GM20000 (cell line): Measurements from ENCODE around the gene PCARE.

Experiments used
- DNase-seq: peaks from one replicate; pipeline ENCODE4 v3.0.0; 2012; ENCODE audit warnings: low spot score
- TF ChIP-seq, protein P1 (sequence below): IDR thresholded peaks from 2 replicates; pipeline ENCODE4 v1.5.1; 2012; ENCODE audit warnings: mild to moderate bottlenecking, control low read depth; ENCODE audit errors: extremely low read depth, missing control alignments

PCARE gene

DNA sequence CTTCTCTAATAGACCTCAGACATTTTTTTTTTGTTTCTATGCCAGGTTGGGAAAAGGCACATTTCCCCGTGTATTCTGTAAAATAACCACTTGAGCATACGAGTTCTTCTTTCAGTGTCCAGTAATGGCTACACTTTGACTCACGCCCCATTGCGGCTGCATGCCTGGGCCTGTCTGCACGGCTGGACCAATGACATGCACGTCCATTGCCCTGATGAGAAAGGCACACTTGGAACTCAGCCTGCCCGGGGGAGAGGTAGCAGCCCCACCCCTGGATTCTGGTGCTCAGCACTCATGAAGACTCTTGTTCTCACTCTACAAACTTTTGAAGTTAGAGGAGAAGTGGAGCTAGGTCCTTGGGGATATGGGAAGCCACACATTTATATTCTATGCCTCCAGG, 5.8 kb downstream of the PCARE start:
- DNase-seq, result no peak
- TF ChIP-seq, protein P1, sequence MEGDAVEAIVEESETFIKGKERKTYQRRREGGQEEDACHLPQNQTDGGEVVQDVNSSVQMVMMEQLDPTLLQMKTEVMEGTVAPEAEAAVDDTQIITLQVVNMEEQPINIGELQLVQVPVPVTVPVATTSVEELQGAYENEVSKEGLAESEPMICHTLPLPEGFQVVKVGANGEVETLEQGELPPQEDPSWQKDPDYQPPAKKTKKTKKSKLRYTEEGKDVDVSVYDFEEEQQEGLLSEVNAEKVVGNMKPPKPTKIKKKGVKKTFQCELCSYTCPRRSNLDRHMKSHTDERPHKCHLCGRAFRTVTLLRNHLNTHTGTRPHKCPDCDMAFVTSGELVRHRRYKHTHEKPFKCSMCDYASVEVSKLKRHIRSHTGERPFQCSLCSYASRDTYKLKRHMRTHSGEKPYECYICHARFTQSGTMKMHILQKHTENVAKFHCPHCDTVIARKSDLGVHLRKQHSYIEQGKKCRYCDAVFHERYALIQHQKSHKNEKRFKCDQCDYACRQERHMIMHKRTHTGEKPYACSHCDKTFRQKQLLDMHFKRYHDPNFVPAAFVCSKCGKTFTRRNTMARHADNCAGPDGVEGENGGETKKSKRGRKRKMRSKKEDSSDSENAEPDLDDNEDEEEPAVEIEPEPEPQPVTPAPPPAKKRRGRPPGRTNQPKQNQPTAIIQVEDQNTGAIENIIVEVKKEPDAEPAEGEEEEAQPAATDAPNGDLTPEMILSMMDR, result no peak

DNA sequence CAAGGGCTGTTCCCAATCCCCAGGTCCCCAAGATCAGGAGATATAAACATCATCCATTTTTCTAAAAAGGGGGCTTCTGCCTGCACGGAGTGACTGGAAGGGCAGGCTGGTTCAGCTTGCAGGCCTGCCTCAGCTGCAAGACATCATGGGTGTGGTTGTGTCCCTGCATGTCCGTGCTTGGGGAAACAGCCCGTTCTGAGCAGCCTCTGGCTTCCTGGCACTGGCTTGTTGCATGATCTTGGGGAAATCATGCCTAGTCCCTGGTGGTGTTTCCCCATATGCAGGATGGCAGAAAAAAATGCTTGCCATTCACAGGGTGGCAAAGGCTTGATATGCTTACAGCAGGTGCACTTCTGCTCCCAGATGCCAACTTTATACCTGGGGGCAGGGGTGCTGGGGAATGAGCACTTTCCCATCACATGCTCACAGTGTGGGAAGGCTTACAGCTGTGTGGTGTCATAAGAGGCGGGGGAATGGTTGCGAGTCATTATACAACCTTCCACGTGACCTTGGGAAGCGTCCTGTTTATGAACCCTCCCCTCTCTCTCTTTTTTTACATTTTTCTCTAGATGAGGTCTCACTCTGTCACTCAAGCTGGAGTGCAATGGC, 7.2 kb downstream of the PCARE start:
- DNase-seq, result no peak
- TF ChIP-seq, protein P1, result no peak

DNA sequence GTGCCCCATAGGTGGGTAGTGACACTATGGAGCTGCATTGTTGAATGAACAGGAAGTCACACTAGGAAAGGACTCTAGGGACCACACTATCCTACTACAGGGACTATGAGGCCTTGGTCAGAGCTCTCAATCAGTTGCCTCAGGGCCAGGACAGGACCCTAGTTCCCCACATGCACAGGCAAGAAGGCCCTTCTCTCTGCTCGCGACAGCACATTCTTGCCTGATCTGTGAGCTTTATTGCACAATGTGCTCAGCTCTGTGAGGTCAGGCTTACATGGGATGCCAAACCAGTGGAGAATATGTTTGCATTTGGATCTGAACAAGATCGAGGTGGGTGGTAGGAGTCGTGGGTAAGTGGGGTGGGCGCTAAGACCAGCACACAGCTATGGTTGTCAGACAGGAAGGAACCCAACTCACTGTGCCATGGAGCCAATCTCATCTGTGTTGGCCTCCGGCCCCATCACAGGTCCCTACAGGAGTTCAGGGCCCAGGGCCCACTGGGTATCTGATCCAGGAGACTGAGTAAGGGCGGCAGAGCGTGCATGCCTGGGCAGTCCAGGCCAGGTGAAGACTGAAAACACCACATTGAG, 8.0 kb downstream of the PCARE start:
- DNase-seq, result no peak
- TF ChIP-seq, protein P1, result no peak

DNA sequence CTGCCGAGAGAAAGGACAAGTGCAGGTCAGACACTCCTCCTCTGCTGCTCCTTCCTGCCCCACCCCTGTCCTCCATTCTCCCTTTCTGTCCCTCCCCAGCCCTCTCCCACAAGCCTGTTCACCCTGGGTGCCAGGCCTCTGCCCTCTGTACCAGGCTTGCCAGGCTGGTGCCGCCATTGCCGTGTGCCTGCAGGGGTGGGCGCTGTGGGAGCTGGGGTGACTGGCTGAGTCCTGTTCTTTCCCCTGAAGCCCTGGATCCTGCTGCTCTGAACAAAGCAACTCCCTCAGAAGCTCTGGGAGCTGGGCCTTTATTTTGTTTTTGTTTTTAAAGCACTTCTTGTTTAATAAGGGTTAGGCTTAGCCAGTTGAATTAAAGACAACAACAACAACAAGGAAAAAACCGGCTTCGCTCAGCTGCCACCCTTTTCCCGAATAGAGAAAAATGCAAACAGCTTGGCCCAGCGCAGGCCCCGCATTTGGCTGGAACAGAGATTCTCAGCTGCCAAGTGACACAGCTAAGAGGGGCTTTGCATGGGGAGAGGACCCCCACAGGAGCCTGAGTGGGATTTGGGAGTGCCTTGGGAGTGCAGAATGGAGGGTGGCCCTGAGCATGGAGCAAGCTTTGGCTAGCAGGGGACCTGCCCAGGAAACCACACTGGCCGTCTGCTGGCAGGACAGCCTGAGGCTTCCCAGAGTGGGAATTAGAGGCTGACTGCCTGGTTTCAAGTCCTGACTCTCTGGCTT, 9.1 kb downstream of the PCARE start:
- TF ChIP-seq, protein P1, result no peak
- no peak for DNase-seq

DNA sequence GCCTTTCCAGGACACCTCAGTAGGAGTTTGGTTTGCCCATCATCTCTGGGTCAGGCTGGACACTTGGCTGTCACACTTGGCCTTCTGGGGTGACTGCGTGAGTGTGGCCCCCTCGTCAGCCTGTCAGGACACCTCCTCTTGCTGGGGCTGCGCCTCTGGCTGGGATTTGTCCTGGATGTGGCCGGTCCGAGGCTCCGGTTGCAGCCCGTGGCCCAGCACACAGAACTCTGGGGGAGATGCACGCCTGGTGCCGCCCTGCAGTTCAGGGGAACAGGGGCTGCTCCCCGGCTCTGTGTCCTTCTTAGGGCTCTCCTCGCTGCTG, 9.6 kb downstream of the PCARE start:
- DNase-seq, result no peak
- TF ChIP-seq, protein P1, result no peak

DNA sequence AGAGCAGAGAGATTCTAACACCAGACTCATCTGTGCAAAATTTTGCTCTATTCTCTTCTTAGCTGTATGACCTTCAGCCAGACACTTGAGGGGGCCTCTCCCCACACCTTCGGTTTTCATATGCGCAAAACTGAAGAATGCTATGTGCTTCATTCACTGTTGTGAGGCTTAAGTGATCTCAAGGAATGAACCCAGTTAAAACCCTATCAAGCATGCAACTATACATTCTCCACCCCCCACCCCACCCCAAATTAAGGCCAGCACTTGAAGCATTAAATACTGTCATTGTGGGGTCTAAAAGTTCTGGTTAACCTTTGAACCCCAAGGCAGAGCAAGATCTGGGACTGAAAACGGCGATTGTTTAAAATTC, 10.0 kb downstream of the PCARE start:
- TF ChIP-seq, protein P1, result no peak
- no peak for DNase-seq

DNA sequence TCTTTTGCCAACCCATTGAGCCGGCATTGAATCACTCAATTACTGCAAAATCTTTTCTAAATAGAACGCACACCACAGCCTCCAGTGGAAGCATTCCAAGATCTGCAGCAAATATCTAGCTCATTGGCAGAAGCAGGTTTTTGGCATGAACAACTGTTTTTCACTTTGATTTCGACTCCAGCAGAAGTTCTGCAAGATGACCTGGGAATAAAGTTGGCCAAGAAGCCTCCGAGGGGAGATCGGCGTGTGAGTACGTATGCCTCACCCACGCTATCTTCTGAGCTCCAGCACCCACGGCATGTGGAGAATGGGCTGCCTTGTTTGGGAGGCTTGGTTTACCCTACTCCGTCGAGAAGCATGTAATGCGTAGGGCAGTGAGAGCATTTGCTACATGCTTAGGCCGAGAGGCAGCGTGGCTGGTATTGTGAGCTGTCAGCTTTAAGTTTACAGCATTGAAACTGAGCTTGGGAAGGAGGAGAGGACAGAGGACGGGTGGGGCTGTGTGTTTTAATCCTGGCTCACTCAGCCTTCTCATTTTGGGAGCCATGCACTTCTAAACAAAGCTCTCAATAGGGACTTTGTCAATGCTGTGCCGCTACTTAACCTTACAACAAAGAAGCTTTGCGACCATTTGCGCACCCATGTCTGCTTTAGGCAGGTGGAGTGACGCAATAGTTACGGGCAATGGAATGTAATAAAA, 10.5 kb downstream of the PCARE start:
- TF ChIP-seq, protein P1, result no peak
- DNase-seq, result no peak
